ENCODE results near the gene SPTB.

Gene SPTB

DNA sequence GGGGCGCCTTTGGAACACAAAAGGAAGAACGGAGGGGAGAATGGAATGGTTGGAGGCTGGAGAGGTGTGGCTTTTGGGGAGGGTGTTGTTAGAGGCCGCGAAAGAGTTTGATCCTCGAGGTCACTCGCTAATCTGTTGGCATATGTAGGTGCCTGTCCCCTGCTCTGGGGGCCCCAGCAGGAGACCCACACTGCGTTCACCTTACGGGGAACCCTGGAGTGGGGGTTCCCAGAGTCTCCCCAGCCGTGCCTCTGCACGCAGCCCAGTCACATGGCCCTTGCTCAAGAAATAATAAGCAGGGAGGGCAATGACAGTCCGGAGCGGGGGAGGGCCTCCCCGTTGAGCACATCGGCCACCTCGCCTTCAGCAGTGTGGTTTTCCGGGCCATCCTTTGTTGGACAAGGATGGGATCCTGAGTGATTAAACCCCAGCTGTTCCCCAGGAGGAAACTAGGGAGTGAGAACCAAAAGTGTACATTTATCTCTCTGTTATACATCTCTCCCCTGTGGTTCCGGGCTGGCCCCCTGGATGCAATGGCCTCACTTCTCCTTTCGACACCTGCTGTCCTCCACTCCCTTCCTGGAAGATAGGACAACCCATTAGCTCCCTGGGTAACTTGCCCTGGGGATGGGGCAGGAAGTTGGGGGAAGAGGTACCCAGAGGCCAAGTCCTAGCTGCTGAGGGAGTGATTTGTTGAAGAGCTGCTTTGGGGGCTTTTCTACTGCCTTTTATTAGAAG is 174.2 kb downstream of the SPTB start:
- no peak for DNase-seq

DNA sequence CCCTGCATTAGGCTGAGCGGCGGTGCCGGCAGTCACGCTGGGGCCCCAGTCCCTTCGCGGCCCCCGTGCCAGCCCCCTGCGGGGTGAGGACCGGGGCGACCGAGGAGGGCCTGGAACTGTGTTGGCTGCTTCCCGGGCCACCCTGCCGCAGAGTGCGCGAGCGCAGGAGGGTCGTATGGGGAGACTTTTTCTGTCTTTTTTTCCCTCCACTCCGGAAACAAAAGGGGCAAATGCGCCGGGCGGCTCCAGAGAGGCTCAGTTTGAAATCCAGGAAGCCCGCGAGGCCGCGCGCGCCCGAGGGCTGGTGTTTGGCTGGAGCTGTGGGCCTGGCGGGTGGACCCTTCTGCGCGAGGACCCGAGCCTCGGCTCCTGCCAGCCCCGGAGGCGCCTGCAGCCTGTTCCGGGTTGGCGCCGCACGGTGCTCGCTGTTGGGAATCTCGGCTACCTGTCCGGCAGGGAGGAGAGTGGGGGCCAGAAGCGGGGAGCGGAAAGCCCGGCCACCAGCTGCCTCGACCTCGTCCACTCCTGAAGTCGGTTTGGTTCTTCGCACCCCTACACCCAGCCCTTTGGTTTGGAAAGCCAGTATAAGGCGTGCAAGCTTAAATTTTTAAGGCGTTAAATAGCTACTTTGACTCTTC is 174.8 kb downstream of the SPTB start:
- DNase-seq = no peak

DNA sequence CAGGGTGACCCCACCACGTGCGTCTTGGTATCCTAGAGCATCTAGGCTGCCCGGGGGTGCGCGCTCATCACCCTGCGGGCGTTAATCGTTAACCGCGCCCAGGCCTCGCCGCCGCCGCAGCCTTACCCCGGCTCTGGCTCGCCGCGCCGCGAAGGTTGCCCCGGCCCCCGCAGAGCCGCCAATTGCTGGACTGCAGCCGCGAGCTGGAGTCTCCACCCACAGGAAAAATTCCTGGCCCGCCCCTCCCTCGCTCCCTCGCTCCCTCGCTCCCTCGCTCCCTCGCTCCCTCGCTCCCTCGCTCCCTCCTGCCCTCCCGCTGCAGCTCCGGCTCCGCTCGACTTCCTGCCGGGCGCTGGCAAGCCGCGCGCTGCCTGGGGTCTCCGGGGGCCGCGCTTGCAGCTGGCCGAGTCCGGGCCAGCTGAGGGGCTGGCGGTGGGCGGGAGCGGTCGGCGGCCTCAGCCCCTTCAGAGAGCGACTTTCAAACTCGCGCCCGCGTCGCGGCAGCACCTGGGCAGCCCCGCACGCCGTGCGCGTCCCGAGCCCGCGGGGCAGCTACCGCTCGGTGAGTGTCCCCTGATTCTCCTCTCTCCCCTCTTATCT is 175.5 kb downstream of the SPTB start, which contains the start of gene PLEKHG3:
PLEKHG3 (plus strand) TSS at position 282 of the 600 bp plus-strand sequence. CDS start 23,208 bp downstream, outside the sequence.
- DNase-seq = peak; percentile 16 to 22

DNA sequence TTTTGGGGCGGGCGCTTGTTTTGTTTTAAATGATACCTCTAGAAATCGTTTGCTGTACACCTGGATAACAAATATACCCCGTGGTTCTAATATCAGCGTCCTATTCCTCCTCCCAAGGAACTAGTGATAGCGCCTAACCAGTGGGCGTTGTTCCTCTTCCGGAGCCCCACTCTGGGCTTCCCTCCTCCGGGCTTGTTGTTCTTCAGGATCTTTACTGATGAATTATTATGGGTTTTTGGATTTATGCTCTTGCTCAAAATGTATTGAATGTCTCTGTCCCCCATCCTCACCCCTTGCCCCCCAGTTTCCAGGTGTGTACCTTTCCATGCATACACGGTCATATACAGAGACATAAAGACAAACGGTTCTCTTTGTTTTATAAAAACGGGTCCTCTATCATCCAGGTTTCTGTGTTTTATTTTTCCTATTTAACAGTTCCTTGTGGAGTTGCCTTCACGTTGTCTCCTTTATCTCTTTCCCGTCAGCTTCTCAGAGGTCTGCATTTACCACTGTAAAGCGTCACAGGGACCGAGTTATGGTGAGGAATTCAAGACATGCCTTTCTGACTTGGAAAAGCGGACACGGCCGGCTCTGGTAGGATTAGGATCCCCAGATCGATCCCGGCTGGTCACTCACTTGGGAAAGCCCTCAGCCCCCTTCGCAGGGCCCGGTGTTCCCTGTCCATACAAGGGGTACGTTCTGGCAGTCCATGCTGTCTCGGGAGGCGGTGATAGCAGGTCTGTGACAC is 176.1 kb downstream of the SPTB start:
- no peak for DNase-seq

DNA sequence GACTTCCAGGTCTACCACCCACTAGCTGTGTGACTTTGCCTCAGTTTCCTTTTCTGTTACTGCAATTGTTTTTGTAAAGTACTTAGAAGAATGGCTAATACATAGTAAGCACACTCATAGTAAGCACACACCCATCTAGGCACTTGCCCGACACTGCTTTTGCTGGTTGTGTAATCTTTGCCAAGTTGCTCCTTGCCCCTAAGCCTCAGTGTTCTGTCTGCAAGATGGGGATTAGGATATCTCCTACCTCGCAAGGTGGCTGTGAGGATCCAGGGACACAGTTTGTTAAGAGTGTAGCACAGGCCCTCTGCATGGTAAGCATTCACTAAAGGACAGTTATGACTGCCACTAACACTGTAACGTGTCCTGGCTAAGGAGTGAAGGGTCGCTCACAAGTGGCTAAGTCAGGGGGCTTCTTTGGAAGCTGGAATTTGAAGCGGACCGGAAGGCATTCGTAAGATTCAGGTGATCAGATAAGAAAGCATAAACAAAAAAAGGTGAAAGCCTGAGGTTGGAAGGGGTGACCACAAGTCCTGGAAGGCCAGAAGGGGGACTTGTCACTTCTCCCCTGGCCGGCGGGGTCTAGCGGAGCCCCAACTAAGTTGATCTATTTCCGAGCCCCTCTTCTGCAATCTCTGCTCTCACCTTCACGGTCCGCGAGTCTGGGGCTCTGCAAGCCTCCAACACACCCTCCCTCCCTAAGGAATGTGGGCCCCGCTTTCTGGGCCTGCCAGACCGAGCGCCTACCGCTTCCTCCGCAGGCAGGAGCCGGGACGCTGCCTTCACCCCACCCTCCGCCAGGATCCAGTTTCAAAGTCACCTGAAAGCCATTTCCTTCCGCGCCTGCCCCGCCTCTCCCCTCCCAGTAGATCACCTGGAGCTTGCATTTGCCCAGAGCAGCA is 177.0 kb downstream of the SPTB start:
- peak; percentile 14 to 37 for DNase-seq

DNA sequence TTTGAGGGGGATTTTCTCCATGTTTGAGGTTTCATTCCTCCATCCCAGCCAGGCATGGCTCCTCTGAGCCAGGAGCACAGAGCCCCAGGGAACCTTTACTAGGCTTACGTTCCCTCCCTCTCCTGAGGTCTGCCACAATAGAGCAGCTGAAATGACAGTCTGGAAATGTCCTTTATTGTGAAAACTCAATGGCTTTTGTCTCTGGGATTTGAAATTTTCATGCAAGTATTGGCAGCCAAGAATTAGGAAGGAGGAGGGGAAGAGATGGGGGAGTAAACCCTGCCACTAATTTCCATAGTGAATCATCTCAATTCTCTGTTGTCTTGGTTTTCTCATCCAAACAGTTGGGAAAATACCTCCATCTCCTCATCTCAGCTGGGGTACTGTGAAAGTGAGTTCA is 178.0 kb downstream of the SPTB start:
- DNase-seq = no peak

DNA sequence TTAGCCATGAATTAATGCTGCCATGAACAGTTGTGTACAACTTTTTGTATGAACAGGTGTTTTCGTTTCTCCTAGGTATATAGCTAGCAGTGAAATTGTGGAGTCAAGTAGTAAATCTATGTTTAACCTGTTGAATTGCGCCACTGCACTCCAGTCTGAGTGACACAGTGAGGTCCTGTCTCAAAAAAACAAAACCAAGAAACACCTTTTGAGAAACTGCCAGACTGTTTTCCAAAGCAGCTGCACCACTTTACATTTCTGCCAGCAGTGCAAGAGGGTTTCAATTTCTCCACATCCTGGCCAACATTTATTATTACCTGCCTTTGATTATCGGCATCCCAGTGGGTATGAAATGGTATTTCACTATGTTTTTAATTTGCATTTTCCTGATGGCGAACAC is 178.8 kb downstream of the SPTB start:
- DNase-seq = no peak

DNA sequence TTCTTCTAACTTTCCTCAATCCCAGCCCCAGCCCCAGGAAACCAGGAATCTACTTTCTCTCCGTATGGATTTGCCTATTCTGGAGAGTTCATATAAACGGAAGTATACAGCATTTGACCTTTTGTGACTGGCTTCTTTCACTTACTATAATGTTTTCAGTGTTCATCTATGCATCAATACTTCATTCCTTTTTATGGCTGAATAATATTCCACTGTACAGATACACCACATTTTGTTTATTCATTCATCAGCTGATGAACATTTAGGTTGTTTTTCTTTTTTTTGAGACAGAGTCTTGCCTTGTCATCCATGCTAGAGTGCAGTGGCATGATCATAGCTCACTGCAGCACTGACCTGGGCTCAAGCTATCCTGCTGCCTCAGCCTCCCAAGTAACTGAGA is 179.4 kb downstream of the SPTB start:
- DNase-seq = no peak

DNA sequence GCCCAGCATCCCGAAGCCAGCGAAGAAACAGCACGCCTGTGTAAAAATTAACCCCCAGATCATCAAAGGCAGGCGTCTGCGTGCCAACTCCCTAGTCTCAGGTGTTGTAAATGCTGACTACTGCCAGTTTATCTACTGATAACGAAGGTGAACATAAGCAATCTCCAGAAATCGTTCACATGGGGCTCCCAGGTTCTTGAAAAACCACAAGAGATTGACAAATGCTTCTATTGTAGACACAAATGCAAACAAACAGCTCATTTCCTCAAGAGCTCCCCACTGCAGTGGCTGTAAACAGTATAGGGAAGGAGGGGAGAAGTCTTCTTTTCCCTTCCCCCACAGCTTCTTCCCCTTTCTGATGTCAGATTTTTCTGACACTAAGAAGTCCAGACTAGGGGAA is 180.8 kb downstream of the SPTB start:
- DNase-seq = peak; percentile 32 to 46

DNA sequence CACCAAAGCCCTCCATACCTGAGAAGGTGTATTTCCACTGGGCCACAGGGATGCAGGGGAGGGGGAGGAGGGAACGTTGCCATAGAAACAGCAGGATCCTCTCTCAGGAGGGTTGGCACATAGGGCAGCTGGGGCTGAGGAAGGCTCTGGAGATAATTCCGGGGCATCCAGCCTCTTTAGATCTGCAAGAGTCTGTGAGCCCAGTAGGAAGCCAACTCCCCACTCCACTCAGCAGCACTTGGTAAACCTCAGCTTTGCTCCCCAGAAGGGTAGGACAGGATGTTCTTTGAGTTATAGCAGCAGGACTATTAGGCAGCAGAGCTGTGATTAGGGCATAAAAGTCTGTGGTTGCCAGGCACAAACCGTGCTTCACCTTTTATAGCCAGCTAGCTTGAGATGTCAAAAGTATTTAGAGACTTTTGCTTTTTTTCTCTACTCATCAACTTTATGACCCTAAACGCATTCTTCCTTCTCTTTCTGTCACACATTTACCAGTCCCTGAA is 183.3 kb downstream of the SPTB start:
- no peak for DNase-seq

Measured in NCI-H187 (cell line).